ENCODE data around the gene ZNF831.

ZNF831 gene

GRCh38 chr20:59136027-59136426 lies 27.6 kb upstream of the ZNF831 start:
- DNase-seq, result no peak
- no peaks in the 10 kb centered on the region for H3K27me3 ChIP-seq (ENCODE audit: insufficient read depth, low read depth, severe bottlenecking)
- H3K36me3 ChIP-seq, result no peaks in the 10 kb centered on the region
- H3K27ac ChIP-seq, result no peak overlapping the region
- peaks cover 18% of the 10 kb centered on the region for H3K9me3 ChIP-seq (ENCODE audit: severe bottlenecking)
- no peak overlapping the region for H3K4me3 ChIP-seq (ENCODE audit: low read depth, low read length)
- TF ChIP-seq, protein P1, sequence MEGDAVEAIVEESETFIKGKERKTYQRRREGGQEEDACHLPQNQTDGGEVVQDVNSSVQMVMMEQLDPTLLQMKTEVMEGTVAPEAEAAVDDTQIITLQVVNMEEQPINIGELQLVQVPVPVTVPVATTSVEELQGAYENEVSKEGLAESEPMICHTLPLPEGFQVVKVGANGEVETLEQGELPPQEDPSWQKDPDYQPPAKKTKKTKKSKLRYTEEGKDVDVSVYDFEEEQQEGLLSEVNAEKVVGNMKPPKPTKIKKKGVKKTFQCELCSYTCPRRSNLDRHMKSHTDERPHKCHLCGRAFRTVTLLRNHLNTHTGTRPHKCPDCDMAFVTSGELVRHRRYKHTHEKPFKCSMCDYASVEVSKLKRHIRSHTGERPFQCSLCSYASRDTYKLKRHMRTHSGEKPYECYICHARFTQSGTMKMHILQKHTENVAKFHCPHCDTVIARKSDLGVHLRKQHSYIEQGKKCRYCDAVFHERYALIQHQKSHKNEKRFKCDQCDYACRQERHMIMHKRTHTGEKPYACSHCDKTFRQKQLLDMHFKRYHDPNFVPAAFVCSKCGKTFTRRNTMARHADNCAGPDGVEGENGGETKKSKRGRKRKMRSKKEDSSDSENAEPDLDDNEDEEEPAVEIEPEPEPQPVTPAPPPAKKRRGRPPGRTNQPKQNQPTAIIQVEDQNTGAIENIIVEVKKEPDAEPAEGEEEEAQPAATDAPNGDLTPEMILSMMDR (IDR thresholded peaks at IDR 0.05; ENCODE audit: low read depth, low read length), result no peak

DNA sequence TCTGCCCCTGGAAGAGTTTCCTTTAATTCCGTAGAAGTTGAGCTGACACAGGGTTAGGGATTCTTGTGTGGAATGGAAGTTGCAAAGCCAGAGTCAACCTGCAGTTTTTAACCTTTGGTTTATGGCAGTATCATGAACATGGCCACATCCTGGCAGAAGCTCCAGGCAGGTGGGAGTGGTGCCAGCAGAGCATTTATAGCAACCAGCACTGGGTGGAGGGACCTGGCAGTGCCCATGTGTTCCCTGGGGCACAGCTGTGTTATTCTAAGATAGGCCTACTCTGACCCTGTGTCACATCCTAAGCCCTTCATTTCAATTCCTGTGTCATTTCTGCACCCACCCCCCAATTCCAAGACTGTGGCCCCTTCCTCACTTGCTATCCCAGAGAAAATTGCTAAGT lies 26.1 kb upstream of the ZNF831 start:
- no peak for DNase-seq
- Histone ChIP-seq H3K4me3 (ENCODE audit: low read depth, low read length) (no peak overlapping the region), H3K36me3 (no peaks in the 10 kb centered on the region), H3K27me3 (ENCODE audit: insufficient read depth, low read depth, severe bottlenecking) (no peaks in the 10 kb centered on the region), H3K9me3 (ENCODE audit: severe bottlenecking) (peaks cover 23% of the 10 kb centered on the region), H3K27ac (no peak overlapping the region)
- TF ChIP-seq, protein P1 (IDR thresholded peaks at IDR 0.05; ENCODE audit: low read depth, low read length), result no peak

GRCh38 chr20:59138114-59138748 lies 25.4 kb upstream of the ZNF831 start:
- no peak overlapping the region for H3K27ac ChIP-seq
- no peak overlapping the region for H3K4me3 ChIP-seq (ENCODE audit: low read depth, low read length)
- no peaks in the 10 kb centered on the region for H3K36me3 ChIP-seq
- H3K9me3 ChIP-seq (ENCODE audit: severe bottlenecking), result peaks cover 23% of the 10 kb centered on the region
- TF ChIP-seq, protein P1 (IDR thresholded peaks at IDR 0.05; ENCODE audit: low read depth, low read length), result no peak
- no peak for DNase-seq
- no peaks in the 10 kb centered on the region for H3K27me3 ChIP-seq (ENCODE audit: insufficient read depth, low read depth, severe bottlenecking)

DNA sequence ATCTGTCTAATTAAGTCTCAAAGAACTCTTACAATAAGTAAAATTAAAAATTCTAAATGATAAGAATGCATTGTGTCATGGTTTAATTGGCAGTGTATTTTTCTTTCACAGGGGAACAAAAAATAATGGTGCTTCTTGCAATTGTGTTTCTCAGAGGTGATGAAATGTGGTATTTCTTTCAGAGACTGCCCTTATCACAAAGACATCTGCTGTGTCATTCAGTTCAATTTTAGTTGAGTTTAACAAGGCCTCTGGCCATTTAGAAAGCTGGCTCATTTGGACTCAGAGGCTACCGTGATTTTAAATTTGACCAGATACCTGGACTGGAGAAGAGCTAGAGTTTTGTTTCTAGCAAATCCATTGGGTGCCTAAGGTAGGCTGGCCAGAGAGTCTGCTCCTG lies 23.6 kb upstream of the ZNF831 start:
- TF ChIP-seq, protein P1 (IDR thresholded peaks at IDR 0.05; ENCODE audit: low read depth, low read length), result no peak
- Histone ChIP-seq H3K9me3 (ENCODE audit: severe bottlenecking) (peaks cover 23% of the 10 kb centered on the region), H3K4me3 (ENCODE audit: low read depth, low read length) (no peak overlapping the region), H3K27ac (no peak overlapping the region), H3K27me3 (ENCODE audit: insufficient read depth, low read depth, severe bottlenecking) (no peaks in the 10 kb centered on the region), H3K36me3 (no peaks in the 10 kb centered on the region)
- no peak for DNase-seq

DNA sequence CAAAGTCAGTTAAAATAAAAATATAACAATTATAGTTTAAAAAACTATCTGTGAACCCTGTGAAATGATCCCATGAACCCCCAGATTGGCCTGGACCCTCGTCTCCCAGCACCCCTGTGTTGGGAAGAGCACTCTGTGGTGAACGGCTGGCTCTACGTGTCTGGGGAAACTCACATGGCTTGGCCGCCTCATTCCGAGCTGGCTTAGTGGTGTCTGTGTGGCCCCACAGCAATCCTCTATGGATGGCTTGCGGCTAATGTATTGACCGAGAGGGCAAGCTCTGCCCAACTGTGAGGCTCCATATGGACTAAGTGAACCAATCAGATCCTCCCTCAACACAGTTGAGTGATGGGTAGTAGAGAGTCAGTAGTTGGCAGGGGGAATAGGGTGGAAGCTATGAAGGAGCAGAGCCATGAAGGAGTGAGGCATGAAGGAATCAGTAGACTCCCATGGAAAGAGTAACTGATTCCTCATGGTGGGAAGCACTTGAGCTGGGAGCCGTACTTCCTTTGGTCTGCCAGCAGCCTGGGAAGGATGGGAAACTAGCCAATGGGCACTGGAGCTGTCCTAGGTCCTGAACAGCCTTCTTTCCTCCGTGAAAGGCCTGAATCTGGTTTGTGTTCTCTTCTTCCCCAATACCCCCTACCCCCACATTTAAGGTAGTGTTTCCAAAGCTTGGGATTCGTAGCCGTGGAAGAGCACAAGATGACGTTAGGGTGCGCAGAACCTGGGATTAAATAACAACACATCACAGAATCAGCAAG lies 21.6 kb upstream of the ZNF831 start:
- no peak for DNase-seq
- no peaks in the 10 kb centered on the region for H3K27me3 ChIP-seq (ENCODE audit: insufficient read depth, low read depth, severe bottlenecking)
- TF ChIP-seq, protein P1 (IDR thresholded peaks at IDR 0.05; ENCODE audit: low read depth, low read length), result no peak
- no peak overlapping the region for H3K4me3 ChIP-seq (ENCODE audit: low read depth, low read length)
- H3K9me3 ChIP-seq (ENCODE audit: severe bottlenecking), result peaks cover 10% of the 10 kb centered on the region
- no peaks in the 10 kb centered on the region for H3K36me3 ChIP-seq
- no peak overlapping the region for H3K27ac ChIP-seq

Data from WERI-Rb-1 (cell line).